ENCODE data around the gene NLRP13. TPM values are rescaled to one million over a fixed set of nuclear protein-coding genes. Genes with fewer than 3 reads are reported as not detected.

The NLRP13 gene
- total RNA-seq, 1 donor from 2014 or later: not detected

DNA sequence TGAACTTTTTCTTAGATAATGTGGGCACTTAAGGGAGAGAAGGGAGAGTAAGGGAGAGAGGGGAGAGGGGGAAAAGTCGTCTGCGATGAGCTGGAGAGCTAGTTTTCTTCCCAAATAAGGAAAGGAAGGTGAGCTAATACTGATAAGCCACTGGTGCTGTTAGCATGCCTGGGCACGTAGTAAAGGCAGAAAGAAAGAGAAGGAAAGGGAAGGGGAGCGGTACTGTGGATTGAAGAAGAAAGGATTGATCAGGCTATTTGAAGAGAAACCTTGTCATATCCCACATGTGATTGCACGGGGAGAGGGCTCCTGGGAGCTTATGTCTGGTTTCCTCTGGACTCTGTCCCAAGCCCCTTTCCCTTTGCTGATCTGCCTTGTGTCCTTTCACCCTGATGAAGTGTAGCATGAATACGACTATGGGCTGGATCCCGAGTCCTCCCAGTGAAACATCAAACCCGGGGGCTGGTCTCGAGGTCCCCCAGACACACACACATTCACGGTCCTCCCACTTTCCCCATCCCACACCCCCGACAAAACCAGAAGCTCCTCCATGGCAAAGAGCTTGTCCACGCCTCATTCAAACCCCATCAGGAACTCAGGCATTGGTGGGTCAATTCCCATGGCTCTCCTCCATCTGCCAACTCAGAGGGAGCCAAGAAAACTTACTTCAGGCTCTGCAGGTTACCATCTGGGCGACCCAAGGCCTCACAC, 30.6 kb downstream of the NLRP13 start:
- no peak overlapping the region for H3K4me3 Mint-ChIP-seq
- no peaks in the 10 kb centered on the region for H3K27me3 Mint-ChIP-seq (ENCODE audit: low read depth)
- H3K27ac Mint-ChIP-seq (ENCODE audit: unreplicated experiment): no peak overlapping the region
- no peak for DNase-seq (ENCODE audit: low read depth, low spot score)
- no peaks in the 10 kb centered on the region for H3K4me1 Mint-ChIP-seq
- TF ChIP-seq, protein P1, sequence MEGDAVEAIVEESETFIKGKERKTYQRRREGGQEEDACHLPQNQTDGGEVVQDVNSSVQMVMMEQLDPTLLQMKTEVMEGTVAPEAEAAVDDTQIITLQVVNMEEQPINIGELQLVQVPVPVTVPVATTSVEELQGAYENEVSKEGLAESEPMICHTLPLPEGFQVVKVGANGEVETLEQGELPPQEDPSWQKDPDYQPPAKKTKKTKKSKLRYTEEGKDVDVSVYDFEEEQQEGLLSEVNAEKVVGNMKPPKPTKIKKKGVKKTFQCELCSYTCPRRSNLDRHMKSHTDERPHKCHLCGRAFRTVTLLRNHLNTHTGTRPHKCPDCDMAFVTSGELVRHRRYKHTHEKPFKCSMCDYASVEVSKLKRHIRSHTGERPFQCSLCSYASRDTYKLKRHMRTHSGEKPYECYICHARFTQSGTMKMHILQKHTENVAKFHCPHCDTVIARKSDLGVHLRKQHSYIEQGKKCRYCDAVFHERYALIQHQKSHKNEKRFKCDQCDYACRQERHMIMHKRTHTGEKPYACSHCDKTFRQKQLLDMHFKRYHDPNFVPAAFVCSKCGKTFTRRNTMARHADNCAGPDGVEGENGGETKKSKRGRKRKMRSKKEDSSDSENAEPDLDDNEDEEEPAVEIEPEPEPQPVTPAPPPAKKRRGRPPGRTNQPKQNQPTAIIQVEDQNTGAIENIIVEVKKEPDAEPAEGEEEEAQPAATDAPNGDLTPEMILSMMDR (conservative IDR thresholded peaks at IDR 0.05): no peak
- peaks cover 26% of the 10 kb centered on the region for H3K9me3 Mint-ChIP-seq
- peaks cover 14% of the 10 kb centered on the region for H3K36me3 Mint-ChIP-seq (ENCODE audit: low read depth)

DNA sequence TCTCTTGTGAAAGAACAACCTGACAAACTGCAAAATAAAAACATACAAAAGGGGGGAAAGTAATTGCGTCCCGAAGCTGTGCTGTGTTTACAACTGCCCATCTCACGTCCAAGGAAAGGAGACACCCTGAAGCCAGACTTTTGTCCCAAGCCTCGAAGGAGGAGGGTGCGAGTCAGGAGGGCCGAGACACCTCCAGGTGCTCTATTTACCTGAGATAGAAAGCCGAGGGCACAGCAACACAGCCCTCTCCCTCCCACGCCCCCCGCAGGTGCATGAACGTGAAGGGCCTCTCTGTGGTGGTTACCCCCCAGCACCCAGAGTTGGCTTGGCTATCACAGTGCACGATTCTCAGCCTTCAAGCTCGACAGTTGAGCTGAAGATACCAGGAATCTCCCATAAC, 33.2 kb downstream of the NLRP13 start:
- TF ChIP-seq, protein P1 (conservative IDR thresholded peaks at IDR 0.05): no peak
- Mint-ChIP-seq H3K36me3 (ENCODE audit: low read depth) (peaks cover 13% of the 10 kb centered on the region), H3K4me1 (no peaks in the 10 kb centered on the region), H3K27ac (ENCODE audit: unreplicated experiment) (no peak overlapping the region), H3K9me3 (peaks cover 29% of the 10 kb centered on the region), H3K27me3 (ENCODE audit: low read depth) (no peaks in the 10 kb centered on the region), H3K4me3 (no peak overlapping the region)
- no peak for DNase-seq (ENCODE audit: low read depth, low spot score)

DNA sequence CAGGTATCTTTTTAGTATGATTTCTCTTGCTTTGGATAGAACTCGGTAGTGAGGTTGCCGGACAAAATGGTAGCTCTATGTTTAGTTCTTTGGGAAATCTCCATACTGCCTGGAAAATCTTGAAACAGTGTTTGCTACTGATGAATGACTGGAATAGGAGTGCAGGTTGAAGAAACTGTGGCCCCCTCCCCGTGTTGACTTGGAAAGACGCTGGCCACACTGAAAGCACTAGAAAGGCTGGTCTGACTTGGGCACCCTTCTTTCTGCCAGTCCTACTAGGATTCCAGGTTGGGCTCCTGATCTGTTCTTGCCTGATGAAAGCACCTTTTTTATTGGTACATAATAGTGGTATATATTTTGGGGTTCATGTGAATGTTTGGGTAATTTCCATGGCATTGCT, 49.5 kb downstream of the NLRP13 start:
- Mint-ChIP-seq H3K27me3 (ENCODE audit: low read depth) (no peaks in the 10 kb centered on the region), H3K4me1 (no peaks in the 10 kb centered on the region), H3K4me3 (no peak overlapping the region), H3K9me3 (peaks cover 20% of the 10 kb centered on the region), H3K27ac (ENCODE audit: unreplicated experiment) (no peak overlapping the region), H3K36me3 (ENCODE audit: low read depth) (peaks cover 4% of the 10 kb centered on the region)
- DNase-seq (ENCODE audit: low read depth, low spot score): no peak
- TF ChIP-seq, protein P1 (conservative IDR thresholded peaks at IDR 0.05): no peak

DNA sequence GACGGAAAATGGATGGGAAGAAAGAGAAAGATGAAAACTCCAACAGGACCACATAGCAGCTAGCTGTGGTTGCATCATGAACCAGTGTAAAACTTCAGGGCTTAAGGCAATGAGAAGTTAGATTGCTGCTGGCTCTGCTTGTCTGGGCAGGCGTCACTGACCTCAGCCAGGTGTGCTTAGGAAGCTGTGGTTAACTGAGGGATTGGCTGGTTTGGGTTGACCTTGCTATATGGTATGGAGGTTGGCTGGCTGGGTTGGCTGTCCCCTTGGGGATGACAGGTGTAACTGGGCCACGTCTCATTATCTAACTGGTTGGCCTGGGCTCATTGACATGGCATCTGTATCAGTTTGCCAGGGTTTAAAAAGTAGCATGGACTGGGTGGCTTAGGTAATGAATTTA, 54.9 kb downstream of the NLRP13 start:
- H3K4me3 Mint-ChIP-seq: no peak overlapping the region
- no peaks in the 10 kb centered on the region for H3K27me3 Mint-ChIP-seq (ENCODE audit: low read depth)
- no peak for DNase-seq (ENCODE audit: low read depth, low spot score)
- H3K36me3 Mint-ChIP-seq (ENCODE audit: low read depth): peaks cover 2% of the 10 kb centered on the region
- TF ChIP-seq, protein P1 (conservative IDR thresholded peaks at IDR 0.05): no peak
- H3K9me3 Mint-ChIP-seq: peaks cover 27% of the 10 kb centered on the region
- no peaks in the 10 kb centered on the region for H3K4me1 Mint-ChIP-seq
- no peak overlapping the region for H3K27ac Mint-ChIP-seq (ENCODE audit: unreplicated experiment)

DNA sequence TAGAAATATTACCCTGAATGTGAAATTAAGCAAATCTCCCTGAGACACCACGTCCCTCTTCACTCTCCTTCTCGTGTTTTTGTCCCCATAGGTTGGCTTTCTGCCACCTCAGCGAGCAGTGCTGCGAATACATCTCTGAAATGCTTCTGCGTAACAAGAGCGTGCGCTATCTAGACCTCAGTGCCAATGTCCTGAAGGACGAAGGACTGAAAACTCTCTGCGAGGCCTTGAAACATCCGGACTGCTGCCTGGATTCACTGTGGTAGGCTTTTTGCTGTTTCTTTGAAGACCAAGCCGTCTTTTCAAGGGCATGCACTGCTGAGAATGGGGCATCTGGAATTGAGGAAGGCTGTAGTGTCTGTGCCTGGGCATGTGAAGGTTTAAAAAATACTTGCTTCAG, 61.4 kb downstream of the NLRP13 start:
- no peak for DNase-seq (ENCODE audit: low read depth, low spot score)
- Mint-ChIP-seq H3K4me1 (no peaks in the 10 kb centered on the region), H3K27me3 (ENCODE audit: low read depth) (no peaks in the 10 kb centered on the region), H3K27ac (ENCODE audit: unreplicated experiment) (no peak overlapping the region), H3K9me3 (peaks cover 29% of the 10 kb centered on the region), H3K36me3 (ENCODE audit: low read depth) (peaks cover 9% of the 10 kb centered on the region), H3K4me3 (no peak overlapping the region)
- TF ChIP-seq, protein P1 (conservative IDR thresholded peaks at IDR 0.05): no peak

All from neural crest cell (in vitro differentiated cells).